HG03066 (cell line): ENCODE data around the gene NDUFV1.
A peak's percentile ranks its signal among the peaks of the same experiment; 100 is the strongest.
"Not testable (repeated sequence)": the region's sequence is repeated elsewhere in the genome, so short reads cannot be mapped to it uniquely, and the experiment has no call there.

Experiments used
- ATAC-seq: cut with Tn5 transposase; IDR thresholded peaks from one replicate; pipeline ENCODE4 v1.9.1; 2021; ENCODE audit warnings: low read depth; ENCODE audit not compliant: unreplicated experiment

Gene NDUFV1

DNA sequence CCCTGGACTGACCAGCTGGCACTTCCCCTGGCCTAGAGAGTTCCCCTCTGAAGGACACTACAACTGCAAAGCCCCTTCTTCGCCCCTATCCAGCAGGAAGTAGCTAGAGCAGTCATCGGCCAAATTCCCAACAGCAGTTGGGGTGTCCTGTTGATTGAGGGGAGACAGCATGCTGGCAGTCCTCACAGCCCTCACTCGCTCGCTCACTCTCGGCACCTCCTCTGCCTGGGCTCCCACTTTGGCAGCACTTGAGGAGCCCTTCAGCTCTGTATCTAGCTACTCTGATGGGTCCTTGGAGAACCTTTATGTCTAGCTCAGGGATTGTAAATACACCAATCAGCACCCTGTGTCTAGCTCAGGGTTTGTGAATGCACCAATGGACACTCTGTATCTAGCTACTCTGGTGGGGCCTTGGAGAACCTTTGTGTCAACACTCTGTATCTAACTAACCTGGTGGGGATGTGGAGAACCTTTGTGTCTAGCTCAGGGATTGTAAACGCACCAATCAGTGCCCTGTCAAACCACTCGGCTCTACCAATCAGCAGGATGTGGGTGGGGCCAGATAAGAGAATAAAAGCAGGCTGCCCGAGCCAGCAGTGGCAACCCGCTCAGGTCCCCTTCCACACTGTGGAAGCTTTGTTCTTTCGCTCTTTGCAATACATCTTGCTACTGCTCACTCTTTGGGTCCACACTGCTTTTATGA, 19.5 kb downstream of the NDUFV1 start:
- ATAC-seq: not testable (repeated sequence)

- ATAC-seq: no peak
Measured at GRCh38 chr11:67626970-67627369, 20.2 kb downstream of the NDUFV1 start.

DNA sequence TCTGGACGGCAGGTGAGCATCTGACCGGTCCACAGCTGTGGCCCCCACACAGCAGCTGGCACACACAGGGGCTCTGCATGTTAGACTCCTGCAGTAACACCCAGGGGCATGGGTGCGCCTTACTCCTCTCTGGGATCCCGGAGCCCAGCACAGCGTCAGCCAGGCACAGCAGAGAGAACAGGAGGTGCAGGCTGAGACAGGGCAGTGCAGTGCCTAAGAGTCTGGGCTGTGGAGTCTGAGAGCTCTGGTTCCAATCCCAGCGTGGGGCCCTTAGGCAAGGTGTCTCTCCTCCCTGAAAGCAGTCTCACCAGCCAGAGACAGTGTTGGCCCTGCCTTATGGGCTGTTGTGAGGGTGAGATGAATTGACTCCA, 20.7 kb downstream of the NDUFV1 start:
- no peak for ATAC-seq

- no peak for ATAC-seq
Measured at GRCh38 chr11:67627812-67628624, 21.3 kb downstream of the NDUFV1 start.

DNA sequence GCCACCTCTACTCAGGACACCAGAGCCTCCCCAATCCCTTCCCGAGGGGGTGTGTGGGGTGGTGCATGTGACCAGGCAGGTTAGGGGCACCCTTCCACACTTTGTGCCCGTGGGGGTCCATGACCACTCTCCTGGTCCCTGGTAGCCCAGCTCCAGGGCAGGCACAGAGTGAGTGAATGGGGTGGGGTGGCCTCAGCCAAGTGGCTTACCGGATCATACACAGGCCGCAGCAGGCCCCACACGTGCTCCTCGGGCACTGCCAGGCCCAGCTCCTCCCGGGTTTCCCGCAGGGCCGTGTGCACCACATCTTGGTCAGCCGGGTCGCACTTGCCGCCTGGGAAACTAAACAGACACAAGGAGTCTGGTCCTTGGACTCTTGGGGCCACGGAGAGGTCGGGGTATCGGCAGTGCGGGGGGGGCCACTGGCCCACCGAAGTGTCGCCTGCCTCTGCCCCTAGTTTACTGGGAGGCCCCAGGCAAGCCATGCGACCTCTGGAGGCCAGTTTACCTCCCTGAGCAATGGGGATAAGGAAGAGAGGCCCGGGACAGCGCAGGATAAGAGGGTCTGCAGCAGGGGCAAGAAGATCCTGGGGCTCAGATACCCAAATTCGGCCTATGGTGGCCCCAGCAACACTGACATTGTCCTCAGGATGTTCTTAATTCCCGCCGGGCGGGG, 22.1 kb downstream of the NDUFV1 start:
- no peak for ATAC-seq

GRCh38 chr11:67629386-67630227, 22.9 kb downstream of the NDUFV1 start, which contains the start of gene NUDT8:
NUDT8 (minus strand) TSS chr11:67629937; CDS start chr11:67629911, 26 bp downstream.
- peak; percentile 49 for ATAC-seq

DNA sequence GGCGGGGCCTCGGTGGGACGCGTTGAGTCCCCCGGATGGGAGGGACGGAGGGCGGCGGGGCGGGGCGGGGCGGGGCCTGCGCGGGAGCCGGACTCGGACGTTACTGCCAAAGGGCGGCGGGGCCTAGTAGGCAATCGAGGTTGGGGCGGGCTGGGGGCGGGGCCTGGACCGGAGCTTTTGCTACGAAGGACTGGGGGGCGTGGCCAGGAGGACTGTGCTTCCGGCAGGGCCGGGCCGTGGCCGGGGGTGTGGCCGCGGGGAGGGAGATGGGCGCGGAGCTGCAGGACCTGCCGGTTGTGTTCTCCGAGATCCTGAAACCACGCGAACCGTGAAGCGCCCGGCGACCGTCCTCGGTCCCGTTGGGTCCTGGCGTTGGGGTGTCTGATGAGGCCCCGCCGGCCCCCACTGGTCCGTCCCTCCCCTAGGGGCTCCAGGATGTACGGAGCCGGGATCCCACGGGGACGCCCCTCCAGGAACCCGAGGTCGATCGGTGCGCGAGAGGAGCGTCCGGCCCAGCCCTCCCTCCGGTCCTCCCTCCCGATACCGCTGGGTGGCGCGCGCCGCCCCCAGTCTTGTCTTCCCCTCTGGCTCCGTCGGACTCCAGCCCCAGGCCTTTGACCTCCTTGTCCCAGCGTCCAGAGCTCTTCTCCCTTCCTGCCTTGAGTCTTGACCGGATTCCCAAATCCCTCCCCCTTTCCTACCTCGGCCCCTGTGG, 23.6 kb downstream of the NDUFV1 start:
- ATAC-seq: peak; percentile 62

DNA sequence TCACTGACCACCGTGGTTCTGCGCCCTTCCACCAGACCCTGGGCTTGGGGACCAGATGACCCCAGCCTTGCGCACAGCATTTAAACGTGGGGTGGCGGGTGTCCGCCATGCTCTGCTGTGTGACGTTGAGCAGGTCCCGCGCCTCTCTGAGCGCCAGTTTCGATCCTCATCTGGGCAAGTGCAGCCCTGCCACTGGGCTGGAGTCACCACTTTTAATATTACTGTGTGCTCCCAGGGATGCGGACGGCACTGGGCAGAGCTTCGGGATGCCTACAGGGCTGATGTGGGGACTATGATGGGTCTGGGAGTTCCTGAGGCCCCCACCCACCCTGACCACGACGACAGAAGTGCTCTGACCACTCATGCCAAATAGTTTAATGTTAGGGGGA, 24.2 kb downstream of the NDUFV1 start:
- ATAC-seq: no peak

DNA sequence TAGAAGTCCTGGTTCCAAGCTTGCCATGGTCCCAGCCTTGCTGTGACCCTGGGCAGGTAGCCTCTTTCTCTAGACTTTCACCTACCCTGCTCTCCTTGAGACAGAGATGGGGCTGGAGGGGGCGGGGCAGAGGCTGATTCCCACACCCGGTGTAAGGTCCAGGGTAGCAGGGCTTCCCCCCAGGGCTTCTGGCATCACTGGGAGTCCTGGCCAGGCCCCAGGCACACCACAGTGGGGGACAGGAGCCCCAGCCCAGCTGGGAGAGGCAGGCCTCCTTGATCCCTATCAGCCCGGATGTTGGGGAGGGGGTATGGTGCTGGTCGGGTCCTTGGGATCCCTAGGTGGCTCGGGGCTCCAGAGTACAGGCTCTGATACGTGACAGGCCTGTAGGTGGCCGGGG, 24.7 kb downstream of the NDUFV1 start:
- no peak for ATAC-seq

DNA sequence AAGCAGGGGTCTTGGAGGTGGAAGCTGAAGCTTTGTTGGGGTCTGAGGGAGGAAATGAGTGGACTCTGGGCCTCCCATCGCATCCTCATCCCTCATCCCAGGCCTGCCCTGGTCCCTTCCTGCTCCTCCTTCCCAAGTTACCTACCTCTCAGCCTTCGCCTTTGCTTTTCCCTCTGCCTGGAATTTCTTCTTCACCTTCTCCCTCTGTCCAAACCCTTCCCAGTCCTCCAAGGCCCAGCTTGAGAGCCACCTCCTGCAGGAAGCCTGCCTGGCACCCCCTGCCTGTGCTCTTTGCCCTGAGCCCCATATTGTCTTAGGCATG, 25.1 kb downstream of the NDUFV1 start:
- no peak for ATAC-seq

DNA sequence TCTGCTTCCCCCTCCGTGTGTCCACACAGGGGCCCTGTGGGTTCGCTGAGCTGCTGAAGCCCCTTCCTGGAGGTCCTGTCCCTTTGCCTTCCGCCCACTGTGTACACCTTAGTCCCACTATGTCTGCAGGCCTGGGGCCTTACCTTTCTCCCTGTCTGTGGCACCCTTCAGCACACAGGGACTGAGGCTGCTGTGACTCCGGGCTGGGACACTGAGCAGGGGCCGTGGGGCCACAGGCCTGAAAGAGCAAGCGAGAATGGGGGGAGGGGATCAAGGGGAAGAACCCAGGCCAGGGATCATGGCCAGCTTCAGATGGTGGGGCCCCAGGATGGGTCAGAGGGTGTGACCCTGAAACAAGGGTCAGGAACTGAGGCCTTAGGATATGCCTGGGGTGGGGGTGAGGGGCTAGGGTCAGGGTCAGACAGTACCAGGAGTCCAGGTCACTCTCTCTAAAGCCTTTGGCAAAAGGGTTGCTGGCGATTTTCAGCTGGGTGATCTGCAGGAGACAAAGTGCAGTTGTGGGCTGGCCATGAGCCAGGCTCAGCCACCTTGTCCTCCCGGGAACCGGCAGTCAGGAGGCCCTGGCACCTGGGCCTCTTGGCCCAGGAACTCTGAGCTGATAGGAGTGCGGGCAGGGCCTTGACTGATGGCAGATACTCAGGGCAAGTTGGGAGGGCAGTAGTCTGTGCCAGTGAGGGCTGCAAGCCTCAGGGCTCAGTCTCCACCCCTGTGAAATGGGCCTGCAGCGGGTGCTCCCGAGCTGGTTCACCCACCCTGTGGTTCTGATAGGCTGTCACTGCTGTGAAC, 25.6 kb downstream of the NDUFV1 start:
- no peak for ATAC-seq

GRCh38 chr11:67632982-67633755, 26.4 kb downstream of the NDUFV1 start:
- no peak for ATAC-seq

- no peak for ATAC-seq
Measured at GRCh38 chr11:67633758-67634365, 27.1 kb downstream of the NDUFV1 start.

DNA sequence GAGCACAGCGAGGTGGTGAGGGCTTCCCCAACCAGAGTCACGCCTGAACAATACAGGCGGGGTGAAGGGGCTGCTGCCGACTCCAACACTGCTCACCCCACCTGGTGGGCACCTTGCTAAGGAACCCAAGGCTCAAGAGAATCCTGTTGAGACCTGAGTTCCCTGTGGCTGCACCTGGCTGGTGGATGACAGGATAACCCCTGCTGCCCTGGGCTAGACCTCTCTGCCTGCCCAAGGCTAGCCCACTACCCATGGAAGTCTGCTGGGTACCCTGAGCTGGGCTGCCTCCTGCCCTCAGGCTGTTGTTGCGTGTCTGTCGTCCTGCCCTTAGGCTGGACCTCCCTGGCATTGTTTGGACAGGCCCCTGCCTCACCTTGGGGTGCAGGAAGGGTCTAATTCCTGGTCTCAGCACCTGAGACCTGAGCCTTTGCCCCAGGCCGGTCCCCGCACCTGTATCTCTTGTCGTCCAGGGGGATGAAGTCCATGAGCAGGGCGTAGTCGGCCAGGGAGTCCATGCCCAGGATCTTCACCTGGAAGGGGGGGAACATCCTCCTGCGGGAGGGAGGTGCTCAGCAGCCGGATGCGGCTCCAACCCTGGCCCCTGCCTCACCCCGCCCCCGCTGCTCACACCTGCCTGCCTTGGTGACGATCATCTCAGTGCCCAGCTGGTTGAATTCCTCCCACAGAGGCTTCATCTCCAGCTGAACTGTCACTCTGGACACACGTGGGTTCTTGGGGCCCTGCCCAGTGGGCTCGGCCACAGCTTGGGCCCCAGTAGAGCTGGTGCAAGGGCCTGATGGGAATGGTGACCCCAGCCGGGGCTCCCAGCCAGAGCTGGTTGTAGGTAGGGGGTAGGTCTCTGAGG, 27.9 kb downstream of the NDUFV1 start:
- no peak for ATAC-seq

GRCh38 chr11:67635231-67635521, 28.4 kb downstream of the NDUFV1 start:
- ATAC-seq: no peak

- ATAC-seq: no peak
Measured at GRCh38 chr11:67636962-67637361, 30.2 kb downstream of the NDUFV1 start.

DNA sequence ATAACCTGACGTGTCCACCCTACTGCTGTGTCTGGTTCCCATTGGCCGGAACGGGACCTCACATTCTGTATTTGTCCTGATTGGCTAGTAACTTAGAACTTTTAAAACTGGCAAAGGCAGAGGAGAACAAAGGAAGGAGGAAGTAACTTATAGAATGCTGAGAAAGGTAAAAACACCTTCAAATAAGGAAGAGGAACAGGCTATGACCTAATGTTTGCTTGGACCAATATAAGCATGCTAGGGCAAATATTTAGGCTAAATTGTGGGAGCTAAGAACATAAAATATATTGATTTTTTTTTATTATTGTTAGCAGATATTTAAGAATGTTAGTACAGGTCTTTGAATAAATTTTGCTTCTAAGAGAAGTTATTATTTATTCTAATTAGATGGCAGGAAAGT, 30.7 kb downstream of the NDUFV1 start:
- not testable (repeated sequence) for ATAC-seq
